BLaER1 (cell line): ENCODE data around the gene AXIN2.

ENCODE experiments used
- H3K27ac ChIP-seq: shearing (Covaris generic); formaldehyde crosslinking; 2 replicates; pipeline ENCODE4 v1.8.1; 2022
- H3K27me3 ChIP-seq: shearing (Covaris generic); formaldehyde crosslinking; 2 replicates; pipeline ENCODE4 v1.8.1; 2022
- H3K36me3 ChIP-seq: shearing (Covaris generic); formaldehyde crosslinking; 2 replicates; pipeline ENCODE4 v1.8.1; 2022
- H3K4me1 ChIP-seq: shearing (Covaris generic); formaldehyde crosslinking; 2 replicates; pipeline ENCODE4 v1.8.1; 2022
- H3K4me2 ChIP-seq: shearing (Covaris generic); formaldehyde crosslinking; 2 replicates; pipeline ENCODE4 v1.8.1; 2022
- H3K4me3 ChIP-seq: shearing (Covaris generic); formaldehyde crosslinking; 2 replicates; pipeline ENCODE4 v1.8.1; 2022
- H3K9ac ChIP-seq: shearing (Covaris generic); formaldehyde crosslinking; 2 replicates; pipeline ENCODE4 v1.8.1; 2022
- H3K9me3 ChIP-seq: shearing (Covaris generic); formaldehyde crosslinking; 2 replicates; pipeline ENCODE4 v1.8.1; 2022
- H4K20me1 ChIP-seq: shearing (Covaris generic); formaldehyde crosslinking; 2 replicates; pipeline ENCODE4 v1.8.1; 2022
- Cebpa-rat ChIP-seq: shearing (Covaris generic); IDR thresholded peaks from 2 replicates; pipeline ENCODE4 v1.8.1; 2022

AXIN2 gene

GRCh38 chr17:65593855-65594845 is 32.7 kb upstream of the AXIN2 start:
- Histone ChIP-seq H3K27me3 (no peaks in the 10 kb centered on the region), H3K4me1 (peaks cover 22% of the 10 kb centered on the region), H3K4me2 (peak overlapping the region; percentile 54), H3K4me3 (no peak overlapping the region), H3K9ac (no peak overlapping the region), H3K27ac (no peak overlapping the region), H3K9me3 (no peaks in the 10 kb centered on the region), H3K36me3 (no peaks in the 10 kb centered on the region), H4K20me1 (no peaks in the 10 kb centered on the region)
- no peak for TF ChIP-seq Cebpa-rat

- Histone ChIP-seq H3K36me3 (no peaks in the 10 kb centered on the region), H4K20me1 (no peaks in the 10 kb centered on the region), H3K9me3 (no peaks in the 10 kb centered on the region), H3K27ac (no peak overlapping the region), H3K4me3 (no peak overlapping the region), H3K4me1 (peaks cover 22% of the 10 kb centered on the region), H3K27me3 (no peaks in the 10 kb centered on the region), H3K9ac (no peak overlapping the region), H3K4me2 (peak overlapping the region; percentile 54)
- TF ChIP-seq Cebpa-rat: no peak
Measured at GRCh38 chr17:65593092-65593854, 31.8 kb upstream of the AXIN2 start.

DNA sequence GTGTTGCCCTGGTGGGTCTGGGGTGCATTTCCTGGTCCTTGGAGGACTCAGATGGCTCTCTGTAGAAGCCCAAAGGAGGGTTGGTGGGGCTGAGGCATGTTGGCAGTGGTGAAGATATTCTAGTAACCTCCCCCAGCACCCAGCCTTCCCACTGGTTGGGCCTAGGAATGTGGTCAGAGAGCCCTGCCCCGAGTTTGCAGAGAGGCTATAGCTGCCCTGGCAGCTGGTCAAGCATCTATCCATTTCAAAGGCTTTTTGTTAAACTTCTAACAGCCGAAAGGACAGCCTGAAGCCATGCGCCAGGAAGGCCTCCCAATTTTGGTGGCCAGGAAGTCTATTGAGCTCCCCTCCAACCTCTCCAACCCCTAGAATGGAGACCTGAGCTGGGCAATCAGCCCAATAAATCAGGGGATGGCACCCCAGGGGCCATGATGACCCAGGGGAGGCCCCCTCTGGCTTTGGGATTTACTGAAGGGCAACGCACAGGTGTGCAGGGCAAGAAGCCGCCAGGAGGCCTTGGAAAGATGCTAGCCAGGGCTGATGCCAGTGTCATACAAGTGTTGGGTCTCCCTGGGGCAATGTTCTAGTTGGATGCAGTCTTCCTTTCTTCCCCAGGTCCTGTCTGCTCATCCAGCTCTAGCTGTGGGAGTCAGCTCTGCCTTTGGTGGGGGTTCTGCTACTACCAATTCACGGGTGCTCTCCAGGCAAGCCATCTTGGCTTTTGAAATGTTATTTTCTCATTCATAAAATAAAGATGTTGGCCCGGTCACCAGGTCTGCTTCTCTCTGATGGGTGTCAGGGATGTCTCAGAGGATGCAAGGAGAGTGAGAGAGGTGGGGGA is 30.9 kb upstream of the AXIN2 start:
- no peak overlapping the region for H3K9ac ChIP-seq
- H3K4me1 ChIP-seq: peaks cover 23% of the 10 kb centered on the region
- no peak for TF ChIP-seq Cebpa-rat
- no peaks in the 10 kb centered on the region for H4K20me1 ChIP-seq
- H3K9me3 ChIP-seq: no peaks in the 10 kb centered on the region
- no peaks in the 10 kb centered on the region for H3K27me3 ChIP-seq
- H3K27ac ChIP-seq: no peak overlapping the region
- H3K36me3 ChIP-seq: no peaks in the 10 kb centered on the region
- H3K4me3 ChIP-seq: no peak overlapping the region
- H3K4me2 ChIP-seq: peak overlapping the region; percentile 22

DNA sequence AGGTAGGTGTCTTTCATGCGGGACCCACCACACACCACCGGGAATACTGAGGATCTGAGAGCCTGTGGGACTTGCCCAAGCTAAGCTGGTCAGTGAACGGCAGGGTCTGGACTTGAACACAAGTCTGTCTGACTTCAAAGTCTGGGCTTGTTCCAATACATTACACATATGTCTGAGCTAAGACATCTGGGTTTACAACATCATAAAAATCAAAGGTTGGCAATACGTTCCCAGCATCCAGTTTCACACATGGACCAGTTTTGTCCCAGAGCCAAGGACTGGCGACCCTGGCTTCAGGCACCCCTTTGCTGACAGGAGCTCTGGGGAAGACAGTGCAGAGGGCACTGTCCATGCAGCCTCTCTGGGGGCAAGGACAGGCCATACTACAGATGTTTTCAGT is 27.9 kb upstream of the AXIN2 start:
- no peak overlapping the region for H3K27ac ChIP-seq

GRCh38 chr17:65588181-65588808 is 26.8 kb upstream of the AXIN2 start:
- TF ChIP-seq Cebpa-rat: no peak
- H3K27me3 ChIP-seq: no peaks in the 10 kb centered on the region
- no peaks in the 10 kb centered on the region for H3K9me3 ChIP-seq
- H3K36me3 ChIP-seq: no peaks in the 10 kb centered on the region
- H3K27ac ChIP-seq: no peak overlapping the region
- no peak overlapping the region for H3K4me2 ChIP-seq
- H3K4me1 ChIP-seq: peaks cover 30% of the 10 kb centered on the region
- H3K4me3 ChIP-seq: no peak overlapping the region
- H3K9ac ChIP-seq: no peak overlapping the region
- no peaks in the 10 kb centered on the region for H4K20me1 ChIP-seq

More for the DNA sequence above, 27.9 kb upstream of the AXIN2 start:
- Histone ChIP-seq H3K27me3 (no peaks in the 10 kb centered on the region), H3K9ac (no peak overlapping the region), H3K9me3 (no peaks in the 10 kb centered on the region), H3K4me3 (no peak overlapping the region), H3K36me3 (no peaks in the 10 kb centered on the region), H3K4me1 (peaks cover 35% of the 10 kb centered on the region), H4K20me1 (no peaks in the 10 kb centered on the region), H3K4me2 (no peak overlapping the region)
- TF ChIP-seq Cebpa-rat: no peak

GRCh38 chr17:65587534-65588180 is 26.2 kb upstream of the AXIN2 start:
- no peak for TF ChIP-seq Cebpa-rat
- no peak overlapping the region for H3K9ac ChIP-seq

GRCh38 chr17:65586899-65587298 is 25.5 kb upstream of the AXIN2 start:
- Histone ChIP-seq H3K36me3 (no peaks in the 10 kb centered on the region), H4K20me1 (no peaks in the 10 kb centered on the region), H3K27ac (no peak overlapping the region), H3K4me2 (no peak overlapping the region), H3K4me3 (no peak overlapping the region), H3K27me3 (no peaks in the 10 kb centered on the region), H3K9me3 (no peaks in the 10 kb centered on the region), H3K4me1 (peaks cover 21% of the 10 kb centered on the region), H3K9ac (no peak overlapping the region)
- TF ChIP-seq Cebpa-rat: no peak

More at GRCh38 chr17:65587534-65588180, 26.2 kb upstream of the AXIN2 start:
- Histone ChIP-seq H3K4me3 (no peak overlapping the region), H3K9me3 (no peaks in the 10 kb centered on the region), H3K4me2 (peak overlapping the region; percentile 22; the same call in 1 of the 2 replicates), H3K27ac (no peak overlapping the region), H3K36me3 (no peaks in the 10 kb centered on the region), H4K20me1 (no peaks in the 10 kb centered on the region), H3K27me3 (no peaks in the 10 kb centered on the region), H3K4me1 (peaks cover 24% of the 10 kb centered on the region)

GRCh38 chr17:65584604-65585521 is 23.4 kb upstream of the AXIN2 start:
- Histone ChIP-seq H3K4me2 (peak overlapping the region; percentile 57), H3K36me3 (no peaks in the 10 kb centered on the region), H3K4me1 (peaks cover 21% of the 10 kb centered on the region), H3K9me3 (no peaks in the 10 kb centered on the region), H4K20me1 (no peaks in the 10 kb centered on the region), H3K9ac (no peak overlapping the region), H3K27ac (no peak overlapping the region), H3K27me3 (no peaks in the 10 kb centered on the region), H3K4me3 (no peak overlapping the region)
- TF ChIP-seq Cebpa-rat: no peak
